HepG2 (cell line): ENCODE results near the gene CAMK4. TPM values are rescaled to one million over a fixed set of nuclear protein-coding genes. Genes with fewer than 3 reads are reported as not detected.

Experiments used
- FOXP1 ChIP-seq, 2 experiments: fragments of 450-650 bp in 1 of 2; IDR thresholded peaks; 2 replicates each; pipeline ENCODE4 v1.6.1; 2017 to 2018; ENCODE audit warnings: antibody characterized with exemption in 1 of 2
- HNRNPUL1 ChIP-seq: fragments of 200-400 bp; formaldehyde crosslinking; IDR thresholded peaks from 2 replicates; pipeline ENCODE4 v1.6.1; 2017; ENCODE audit warnings: low read depth, mild to moderate bottlenecking, low read length, moderate library complexity
- PAF1 ChIP-seq: IDR thresholded peaks from 2 replicates; pipeline ENCODE4 v1.6.1; 2016; ENCODE audit warnings: missing genetic modification reagents, missing compliant biosample characterization
- PAX8 ChIP-seq: sonication (generic); formaldehyde crosslinking; IDR thresholded peaks from 2 replicates; pipeline ENCODE4 v1.8.0; 2022; ENCODE audit warnings: mild to moderate bottlenecking, missing genetic modification reagents, borderline replicate concordance
- PRPF4 ChIP-seq: fragments of 200-400 bp; formaldehyde crosslinking; IDR thresholded peaks from 2 replicates; pipeline ENCODE4 v1.6.1; 2016; ENCODE audit warnings: low read length, low read depth; ENCODE audit not compliant: poor library complexity, severe bottlenecking
- RAD51 ChIP-seq: fragments of 450-650 bp; IDR thresholded peaks from 2 replicates; pipeline ENCODE4 v1.6.1; 2016; ENCODE audit warnings: borderline replicate concordance
- REL ChIP-seq: sonication (generic); formaldehyde crosslinking; conservative IDR thresholded peaks from 2 replicates; pipeline ENCODE4 v1.8.0; 2022; ENCODE audit warnings: mild to moderate bottlenecking, missing genetic modification reagents, moderate library complexity
- SNAI1 ChIP-seq: sonication (generic); formaldehyde crosslinking; IDR thresholded peaks from 2 replicates; pipeline ENCODE4 v1.5.0; 2020; ENCODE audit warnings: mild to moderate bottlenecking, missing genetic modification reagents, borderline replicate concordance
- ZFP37 ChIP-seq: sonication (generic); formaldehyde crosslinking; IDR thresholded peaks from 2 replicates; pipeline ENCODE4 v1.4.0; 2020; ENCODE audit warnings: missing genetic modification reagents, borderline replicate concordance
- ZNF207 ChIP-seq: fragments of 450-650 bp; IDR thresholded peaks from 2 replicates; pipeline ENCODE4 v1.6.1; 2016; ENCODE audit warnings: antibody characterized with exemption, borderline replicate concordance
- ZNF841 ChIP-seq: sonication (generic); formaldehyde crosslinking; IDR thresholded peaks from 2 replicates; pipeline ENCODE4 v1.8.1; 2023; ENCODE audit warnings: missing genetic modification reagents, borderline replicate concordance
- ZNF883 ChIP-seq: sonication (generic); formaldehyde crosslinking; IDR thresholded peaks from 2 replicates; pipeline ENCODE4 v1.5.1; 2020; ENCODE audit warnings: mild to moderate bottlenecking, missing genetic modification reagents; ENCODE audit errors: not compliant biosample characterization
- ZSCAN31 ChIP-seq: sonication (generic); formaldehyde crosslinking; IDR thresholded peaks from 2 replicates; pipeline ENCODE4 v1.5.0; 2020; ENCODE audit warnings: low read depth, mild to moderate bottlenecking, missing genetic modification reagents
- polyA plus RNA-seq, 8 experiments: library from polyadenylated mRNA; depleted of rRNA in 3 of 8; stranded (reverse) in 7 of 8; unstranded in 1 of 8; fragments of >200 nt; fragmentation: Illumina TruSeq in 4 of 8; extraction: Trizol in 4 of 8; gene quantifications; 2 replicates each; pipeline versions ENCODE4 v1.2.1 to v1.2.3, GENCODE V29; 2011 to 2016; ENCODE audit warnings: low read depth in 4 of 8, missing spikeins in 1 of 8, mixed read lengths in 1 of 8; ENCODE audit not compliant: insufficient read depth in 1 of 8
- total RNA-seq, 5 experiments: library from RNA; depleted of rRNA; stranded (reverse); fragments of >200 nt; fragmentation: Illumina TruSeq; extraction: Trizol; gene quantifications; 2 replicates each; pipeline ENCODE4 v1.2.3, GENCODE V29; 2016; ENCODE audit warnings: low read depth in 1 of 5
- TF ChIP-seq, protein P1 (sequence below): sonication (generic); formaldehyde crosslinking; IDR thresholded peaks from 2 replicates; pipeline ENCODE4 v1.4.0; 2020; ENCODE audit warnings: missing genetic modification reagents
- TF ChIP-seq, protein P2 (sequence below): sonication (generic); formaldehyde crosslinking; IDR thresholded peaks from 2 replicates; pipeline ENCODE4 v1.4.0; 2020; ENCODE audit warnings: mild to moderate bottlenecking, missing genetic modification reagents, borderline replicate concordance
- TF ChIP-seq, protein P3 (sequence below): sonication (generic); formaldehyde crosslinking; IDR thresholded peaks from 2 replicates; pipeline ENCODE4 v1.5.1; 2020; ENCODE audit warnings: mild to moderate bottlenecking, missing genetic modification reagents, moderate library complexity

CAMK4 gene
- total and polyA plus RNA-seq, 2 of the 13 experiments (the other 11 are each of a cell fraction or from before 2014, with no cell fraction given) = not detected

DNA sequence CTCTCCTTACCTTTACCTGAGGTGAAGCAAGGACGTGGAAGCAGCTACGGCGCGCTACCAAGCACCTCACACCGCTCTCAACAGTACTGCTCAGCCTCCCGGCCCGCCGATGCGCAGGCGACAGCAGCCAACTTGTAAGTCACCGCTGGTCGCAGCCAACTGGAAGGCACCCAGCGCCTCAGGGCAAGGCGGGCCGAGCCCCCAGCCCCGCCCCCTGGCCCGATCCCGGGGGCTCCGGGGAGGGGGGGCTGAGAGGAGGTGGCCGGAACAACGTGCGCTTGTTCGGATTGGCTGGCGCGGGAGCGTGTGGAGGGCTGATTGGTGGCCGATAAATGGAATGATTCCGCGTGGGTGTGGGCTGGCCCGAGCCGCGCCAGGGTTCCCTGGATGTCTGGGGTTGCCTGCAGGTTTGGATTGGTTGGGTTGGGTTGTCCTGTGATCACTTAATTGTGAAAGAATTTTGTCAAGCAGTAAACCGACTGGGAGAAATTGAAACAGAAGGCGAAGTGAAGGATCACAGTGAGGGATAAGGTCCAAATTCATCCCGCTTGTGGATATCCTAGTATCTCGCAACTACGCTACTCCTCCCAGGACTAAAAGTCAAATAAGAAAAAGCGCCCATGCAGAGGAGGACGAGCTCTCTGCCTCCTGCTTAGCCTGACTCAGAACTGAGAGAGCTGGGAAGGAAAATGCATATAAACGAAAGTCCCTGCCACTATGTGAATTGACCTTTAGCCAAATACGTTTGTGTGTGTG, 288.4 kb downstream of the CAMK4 start, which contains the start of gene STARD4 (continued):
- TF ChIP-seq ZNF841 (CRISPR knock-in tag) (no peak), SNAI1 (CRISPR knock-in tag) (peak; percentile 55; the same call in 1 of the 2 replicates), PRPF4 (no peak), PAX8 (CRISPR knock-in tag) (no peak), ZNF207 (no peak), HNRNPUL1 (0 out of 2 replicates have a peak, but pooled peaks have one; percentile 62), REL (no peak), FOXP1 (IDR thresholded peaks at IDR 0.05) (no peak), FOXP1 (CRISPR knock-in tag; IDR thresholded peaks at IDR 0.05) (peak; percentile 32; the same call in 1 of the 2 replicates), ZFP37 (CRISPR knock-in tag) (no peak), RAD51 (no peak), PAF1 (CRISPR knock-in tag) (no peak), ZNF883 (CRISPR knock-in tag) (peak; percentile 91), ZSCAN31 (CRISPR knock-in tag) (peak; percentile 89)
- TF ChIP-seq, protein P1, sequence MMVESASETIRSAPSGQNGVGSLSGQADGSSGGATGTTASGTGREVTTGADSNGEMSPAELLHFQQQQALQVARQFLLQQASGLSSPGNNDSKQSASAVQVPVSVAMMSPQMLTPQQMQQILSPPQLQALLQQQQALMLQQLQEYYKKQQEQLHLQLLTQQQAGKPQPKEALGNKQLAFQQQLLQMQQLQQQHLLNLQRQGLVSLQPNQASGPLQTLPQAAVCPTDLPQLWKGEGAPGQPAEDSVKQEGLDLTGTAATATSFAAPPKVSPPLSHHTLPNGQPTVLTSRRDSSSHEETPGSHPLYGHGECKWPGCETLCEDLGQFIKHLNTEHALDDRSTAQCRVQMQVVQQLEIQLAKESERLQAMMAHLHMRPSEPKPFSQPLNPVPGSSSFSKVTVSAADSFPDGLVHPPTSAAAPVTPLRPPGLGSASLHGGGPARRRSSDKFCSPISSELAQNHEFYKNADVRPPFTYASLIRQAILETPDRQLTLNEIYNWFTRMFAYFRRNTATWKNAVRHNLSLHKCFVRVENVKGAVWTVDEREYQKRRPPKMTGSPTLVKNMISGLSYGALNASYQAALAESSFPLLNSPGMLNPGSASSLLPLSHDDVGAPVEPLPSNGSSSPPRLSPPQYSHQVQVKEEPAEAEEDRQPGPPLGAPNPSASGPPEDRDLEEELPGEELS (CRISPR knock-in tag) = peak; percentile 40; the same call in 1 of the 2 replicates
- TF ChIP-seq, protein P2, sequence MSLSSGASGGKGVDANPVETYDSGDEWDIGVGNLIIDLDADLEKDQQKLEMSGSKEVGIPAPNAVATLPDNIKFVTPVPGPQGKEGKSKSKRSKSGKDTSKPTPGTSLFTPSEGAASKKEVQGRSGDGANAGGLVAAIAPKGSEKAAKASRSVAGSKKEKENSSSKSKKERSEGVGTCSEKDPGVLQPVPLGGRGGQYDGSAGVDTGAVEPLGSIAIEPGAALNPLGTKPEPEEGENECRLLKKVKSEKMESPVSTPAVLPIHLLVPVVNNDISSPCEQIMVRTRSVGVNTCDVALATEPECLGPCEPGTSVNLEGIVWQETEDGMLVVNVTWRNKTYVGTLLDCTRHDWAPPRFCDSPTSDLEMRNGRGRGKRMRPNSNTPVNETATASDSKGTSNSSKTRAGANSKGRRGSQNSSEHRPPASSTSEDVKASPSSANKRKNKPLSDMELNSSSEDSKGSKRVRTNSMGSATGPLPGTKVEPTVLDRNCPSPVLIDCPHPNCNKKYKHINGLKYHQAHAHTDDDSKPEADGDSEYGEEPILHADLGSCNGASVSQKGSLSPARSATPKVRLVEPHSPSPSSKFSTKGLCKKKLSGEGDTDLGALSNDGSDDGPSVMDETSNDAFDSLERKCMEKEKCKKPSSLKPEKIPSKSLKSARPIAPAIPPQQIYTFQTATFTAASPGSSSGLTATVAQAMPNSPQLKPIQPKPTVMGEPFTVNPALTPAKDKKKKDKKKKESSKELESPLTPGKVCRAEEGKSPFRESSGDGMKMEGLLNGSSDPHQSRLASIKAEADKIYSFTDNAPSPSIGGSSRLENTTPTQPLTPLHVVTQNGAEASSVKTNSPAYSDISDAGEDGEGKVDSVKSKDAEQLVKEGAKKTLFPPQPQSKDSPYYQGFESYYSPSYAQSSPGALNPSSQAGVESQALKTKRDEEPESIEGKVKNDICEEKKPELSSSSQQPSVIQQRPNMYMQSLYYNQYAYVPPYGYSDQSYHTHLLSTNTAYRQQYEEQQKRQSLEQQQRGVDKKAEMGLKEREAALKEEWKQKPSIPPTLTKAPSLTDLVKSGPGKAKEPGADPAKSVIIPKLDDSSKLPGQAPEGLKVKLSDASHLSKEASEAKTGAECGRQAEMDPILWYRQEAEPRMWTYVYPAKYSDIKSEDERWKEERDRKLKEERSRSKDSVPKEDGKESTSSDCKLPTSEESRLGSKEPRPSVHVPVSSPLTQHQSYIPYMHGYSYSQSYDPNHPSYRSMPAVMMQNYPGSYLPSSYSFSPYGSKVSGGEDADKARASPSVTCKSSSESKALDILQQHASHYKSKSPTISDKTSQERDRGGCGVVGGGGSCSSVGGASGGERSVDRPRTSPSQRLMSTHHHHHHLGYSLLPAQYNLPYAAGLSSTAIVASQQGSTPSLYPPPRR (CRISPR knock-in tag) = peak; percentile 16; the same call in 1 of the 2 replicates
- TF ChIP-seq, protein P3, sequence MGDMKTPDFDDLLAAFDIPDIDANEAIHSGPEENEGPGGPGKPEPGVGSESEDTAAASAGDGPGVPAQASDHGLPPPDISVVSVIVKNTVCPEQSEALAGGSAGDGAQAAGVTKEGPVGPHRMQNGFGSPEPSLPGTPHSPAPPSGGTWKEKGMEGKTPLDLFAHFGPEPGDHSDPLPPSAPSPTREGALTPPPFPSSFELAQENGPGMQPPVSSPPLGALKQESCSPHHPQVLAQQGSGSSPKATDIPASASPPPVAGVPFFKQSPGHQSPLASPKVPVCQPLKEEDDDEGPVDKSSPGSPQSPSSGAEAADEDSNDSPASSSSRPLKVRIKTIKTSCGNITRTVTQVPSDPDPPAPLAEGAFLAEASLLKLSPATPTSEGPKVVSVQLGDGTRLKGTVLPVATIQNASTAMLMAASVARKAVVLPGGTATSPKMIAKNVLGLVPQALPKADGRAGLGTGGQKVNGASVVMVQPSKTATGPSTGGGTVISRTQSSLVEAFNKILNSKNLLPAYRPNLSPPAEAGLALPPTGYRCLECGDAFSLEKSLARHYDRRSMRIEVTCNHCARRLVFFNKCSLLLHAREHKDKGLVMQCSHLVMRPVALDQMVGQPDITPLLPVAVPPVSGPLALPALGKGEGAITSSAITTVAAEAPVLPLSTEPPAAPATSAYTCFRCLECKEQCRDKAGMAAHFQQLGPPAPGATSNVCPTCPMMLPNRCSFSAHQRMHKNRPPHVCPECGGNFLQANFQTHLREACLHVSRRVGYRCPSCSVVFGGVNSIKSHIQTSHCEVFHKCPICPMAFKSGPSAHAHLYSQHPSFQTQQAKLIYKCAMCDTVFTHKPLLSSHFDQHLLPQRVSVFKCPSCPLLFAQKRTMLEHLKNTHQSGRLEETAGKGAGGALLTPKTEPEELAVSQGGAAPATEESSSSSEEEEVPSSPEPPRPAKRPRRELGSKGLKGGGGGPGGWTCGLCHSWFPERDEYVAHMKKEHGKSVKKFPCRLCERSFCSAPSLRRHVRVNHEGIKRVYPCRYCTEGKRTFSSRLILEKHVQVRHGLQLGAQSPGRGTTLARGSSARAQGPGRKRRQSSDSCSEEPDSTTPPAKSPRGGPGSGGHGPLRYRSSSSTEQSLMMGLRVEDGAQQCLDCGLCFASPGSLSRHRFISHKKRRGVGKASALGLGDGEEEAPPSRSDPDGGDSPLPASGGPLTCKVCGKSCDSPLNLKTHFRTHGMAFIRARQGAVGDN (CRISPR knock-in tag) = peak; percentile 91
